Right atrium auricular region (tissue), 2 donors: Measurements from ENCODE around the gene CAST. TPM values are rescaled to one million over a fixed set of nuclear protein-coding genes. Genes with fewer than 3 reads are reported as not detected.

Experiments used
- DNase-seq: peaks from one replicate; pipeline ENCODE4 v3.0.0-alpha.2; 2019; ENCODE audit warnings: low spot score
- H3K27ac ChIP-seq, 2 donors: fragments of 200-600 bp; sonication (generic); 1 replicate in 1 of 2; 2 replicates in 1 of 2; pipeline ENCODE4 v1.5.1; 2016 to 2019
- H3K27me3 ChIP-seq, 2 donors: fragments of 200-600 bp; sonication (generic); one replicate each; pipeline versions ENCODE4 v1.5.1 to v1.6.0; 2017 to 2019
- H3K36me3 ChIP-seq: fragments of 200-600 bp; sonication (generic); one replicate; pipeline ENCODE4 v1.5.1; 2016
- H3K4me1 ChIP-seq, 2 donors: fragments of 200-600 bp; sonication (generic); one replicate each; pipeline versions ENCODE4 v1.5.1 to v1.6.0; 2017 to 2019
- H3K4me3 ChIP-seq, 2 donors: fragments of 200-600 bp; sonication (generic); 1 replicate in 1 of 2; 2 replicates in 1 of 2; pipeline ENCODE4 v1.5.1; 2017 to 2019; ENCODE audit warnings: mild to moderate bottlenecking in 1 of 2, moderate library complexity in 1 of 2
- H3K9me3 ChIP-seq, 2 donors: fragments of 200-600 bp; sonication (generic); one replicate each; pipeline ENCODE4 v1.5.1; 2019
- total RNA-seq, 2 donors: library from RNA; depleted of rRNA; stranded (reverse); fragments of >200 nt; gene quantifications; one replicate each; pipeline ENCODE4 v1.1.0, GENCODE V29; 2016
- TF ChIP-seq, protein P1 (sequence below), 2 donors: fragments of 200-600 bp; sonication (generic); IDR thresholded peaks; one replicate each; pipeline ENCODE4 v1.5.1; 2019; ENCODE audit warnings: antibody characterized with exemption in 2 of 2

CAST gene
- total RNA-seq, 2 donors from 2014 or later, result 439 to 631 TPM

DNA sequence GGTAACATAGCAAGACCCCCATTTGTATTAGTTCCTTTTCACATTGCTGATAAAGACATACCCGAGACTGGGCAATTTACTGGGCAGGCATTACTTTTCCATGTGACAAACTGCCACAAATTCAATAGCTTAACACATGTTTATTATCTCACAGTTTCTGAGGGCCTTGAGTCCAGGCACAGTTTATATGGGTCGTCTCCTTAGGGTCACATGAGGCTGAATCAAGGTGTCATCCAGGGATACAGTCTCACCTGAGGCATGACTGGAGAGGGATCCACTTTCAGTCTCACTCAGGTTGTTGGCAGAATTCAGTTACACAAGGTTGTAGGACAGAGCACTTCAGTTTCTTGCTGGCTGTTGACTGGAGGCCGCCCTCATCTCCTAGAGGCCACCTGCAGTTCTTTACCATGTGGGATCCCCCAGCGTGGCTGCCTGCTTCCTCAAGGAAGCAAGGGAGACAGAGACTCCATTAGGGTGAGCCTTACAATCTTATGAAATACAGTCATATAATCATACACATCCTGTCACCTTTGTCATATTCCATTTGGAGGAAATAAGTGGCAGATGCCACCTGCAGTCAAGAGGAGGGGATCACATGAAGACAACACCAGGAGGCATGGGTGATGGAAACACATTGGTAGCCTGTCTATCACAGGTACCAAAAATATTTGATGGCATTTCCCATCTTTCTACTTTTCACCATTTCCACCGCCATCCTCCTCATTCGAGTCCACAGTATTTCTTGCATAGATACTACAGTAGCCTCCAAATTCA lies 160.7 kb downstream of the CAST start:
- Histone ChIP-seq H3K36me3 (no peaks in the 10 kb centered on the region), H3K27me3 (no peaks in the 10 kb centered on the region), H3K9me3 (no peaks in the 10 kb centered on the region), H3K4me3 (no peak overlapping the region), H3K27ac (no peak overlapping the region), H3K4me1 (no peaks in the 10 kb centered on the region)
- DNase-seq, result no peak
- TF ChIP-seq, protein P1, sequence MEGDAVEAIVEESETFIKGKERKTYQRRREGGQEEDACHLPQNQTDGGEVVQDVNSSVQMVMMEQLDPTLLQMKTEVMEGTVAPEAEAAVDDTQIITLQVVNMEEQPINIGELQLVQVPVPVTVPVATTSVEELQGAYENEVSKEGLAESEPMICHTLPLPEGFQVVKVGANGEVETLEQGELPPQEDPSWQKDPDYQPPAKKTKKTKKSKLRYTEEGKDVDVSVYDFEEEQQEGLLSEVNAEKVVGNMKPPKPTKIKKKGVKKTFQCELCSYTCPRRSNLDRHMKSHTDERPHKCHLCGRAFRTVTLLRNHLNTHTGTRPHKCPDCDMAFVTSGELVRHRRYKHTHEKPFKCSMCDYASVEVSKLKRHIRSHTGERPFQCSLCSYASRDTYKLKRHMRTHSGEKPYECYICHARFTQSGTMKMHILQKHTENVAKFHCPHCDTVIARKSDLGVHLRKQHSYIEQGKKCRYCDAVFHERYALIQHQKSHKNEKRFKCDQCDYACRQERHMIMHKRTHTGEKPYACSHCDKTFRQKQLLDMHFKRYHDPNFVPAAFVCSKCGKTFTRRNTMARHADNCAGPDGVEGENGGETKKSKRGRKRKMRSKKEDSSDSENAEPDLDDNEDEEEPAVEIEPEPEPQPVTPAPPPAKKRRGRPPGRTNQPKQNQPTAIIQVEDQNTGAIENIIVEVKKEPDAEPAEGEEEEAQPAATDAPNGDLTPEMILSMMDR (IDR thresholded peaks at IDR 0.05), result no peak

DNA sequence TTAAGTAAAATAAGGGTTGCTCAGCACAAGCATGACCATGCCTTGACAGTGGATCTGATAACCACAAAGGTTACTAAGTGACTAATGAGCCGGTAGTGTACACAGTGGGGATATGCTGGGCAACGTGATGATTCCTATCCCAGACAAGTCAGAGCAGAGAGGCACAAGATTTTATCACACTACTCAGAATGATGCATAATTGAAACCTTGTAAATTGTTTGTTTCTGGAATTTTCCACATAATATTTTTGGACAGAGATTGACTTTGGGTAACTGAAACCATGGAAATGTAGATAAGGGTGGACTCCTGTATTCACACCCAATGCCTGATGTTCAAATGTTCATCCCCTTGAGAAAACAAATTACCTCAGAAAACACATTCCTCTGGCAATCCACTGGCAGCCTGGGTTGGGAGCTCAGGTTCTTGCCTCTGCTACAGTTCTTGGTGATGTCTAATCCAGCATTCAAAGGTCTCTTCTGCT lies 161.8 kb downstream of the CAST start:
- no peak overlapping the region for H3K4me3 ChIP-seq
- no peaks in the 10 kb centered on the region for H3K4me1 ChIP-seq
- no peak for DNase-seq
- H3K27me3 ChIP-seq, result no peaks in the 10 kb centered on the region
- H3K27ac ChIP-seq, result no peak overlapping the region
- TF ChIP-seq, protein P1 (IDR thresholded peaks at IDR 0.05), result no peak
- H3K36me3 ChIP-seq, result no peaks in the 10 kb centered on the region
- no peaks in the 10 kb centered on the region for H3K9me3 ChIP-seq

Other genes with a start within 250 kb of the CAST start
- 1 to 10 TPM in 1 of 2 donors, under 1 TPM in 1; 0.52 to 4.0 TPM for gene PCSK1, start 229.1 kb upstream of the CAST start, total RNA-seq
- gene ERAP1, start 145.6 kb downstream of the CAST start, total RNA-seq, result 10 to 100 TPM; 18.4 to 24.7 TPM
- 1 to 10 TPM; 5.5 to 5.9 TPM for gene ERAP2, start 214.1 kb downstream of the CAST start, total RNA-seq